HG03571 (cell line): ENCODE results near the gene EXT2.

Experiments
- ATAC-seq: cut with Tn5 transposase; IDR thresholded peaks from one replicate; pipeline ENCODE4 v1.9.1; 2021; ENCODE audit not compliant: unreplicated experiment

The EXT2 gene

DNA sequence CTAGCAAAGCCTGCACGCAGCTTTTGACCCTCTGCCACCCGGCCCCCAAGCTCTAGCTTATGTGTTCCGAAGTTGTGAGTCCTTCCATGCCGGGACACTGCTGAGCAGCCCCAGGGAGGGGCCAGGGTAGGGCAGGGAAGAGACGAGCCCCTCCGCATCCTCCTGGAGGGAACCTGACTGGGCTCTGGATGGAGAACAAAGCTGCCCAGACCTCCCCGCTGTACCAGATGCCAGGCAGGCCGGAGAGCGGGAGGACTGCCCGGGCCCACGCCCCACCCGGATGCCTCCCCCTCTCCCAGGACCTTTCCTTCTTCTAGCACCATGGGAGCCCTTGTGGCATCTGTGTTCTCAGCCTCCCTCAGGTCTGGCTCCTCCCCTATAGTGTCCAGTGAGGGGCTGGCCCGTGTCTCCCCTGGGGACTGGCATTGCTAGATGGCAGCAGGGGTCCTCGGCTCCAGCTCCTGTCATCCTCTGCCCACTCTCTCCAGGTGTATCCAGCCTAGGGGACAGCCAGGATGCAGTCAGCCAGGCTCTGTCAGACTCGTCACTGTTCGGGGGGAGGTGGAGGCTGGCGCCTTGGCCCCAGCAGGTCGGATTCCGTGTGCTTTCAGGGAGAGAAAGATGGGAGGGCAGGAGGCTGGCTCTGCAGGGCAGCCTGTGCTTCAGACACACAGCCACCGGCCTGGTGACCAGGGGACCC lies 168.4 kb downstream of the EXT2 start:
- no peak for ATAC-seq

DNA sequence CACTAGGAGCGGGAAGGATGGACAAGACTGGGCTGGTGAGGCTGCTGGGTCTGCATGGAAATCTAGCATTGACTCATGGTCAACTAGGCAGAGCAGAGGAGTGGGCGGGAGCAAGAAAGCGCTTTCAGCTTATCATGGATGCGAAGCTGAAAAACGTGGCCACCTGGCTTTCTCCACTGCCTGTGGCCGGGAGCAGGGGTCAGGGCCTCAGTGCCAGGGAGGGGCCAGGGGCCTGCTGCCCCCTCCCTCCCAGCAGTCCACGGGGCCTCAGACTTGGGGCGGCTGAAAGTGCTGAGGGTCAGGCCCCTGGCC lies 168.9 kb downstream of the EXT2 start:
- no peak for ATAC-seq

DNA sequence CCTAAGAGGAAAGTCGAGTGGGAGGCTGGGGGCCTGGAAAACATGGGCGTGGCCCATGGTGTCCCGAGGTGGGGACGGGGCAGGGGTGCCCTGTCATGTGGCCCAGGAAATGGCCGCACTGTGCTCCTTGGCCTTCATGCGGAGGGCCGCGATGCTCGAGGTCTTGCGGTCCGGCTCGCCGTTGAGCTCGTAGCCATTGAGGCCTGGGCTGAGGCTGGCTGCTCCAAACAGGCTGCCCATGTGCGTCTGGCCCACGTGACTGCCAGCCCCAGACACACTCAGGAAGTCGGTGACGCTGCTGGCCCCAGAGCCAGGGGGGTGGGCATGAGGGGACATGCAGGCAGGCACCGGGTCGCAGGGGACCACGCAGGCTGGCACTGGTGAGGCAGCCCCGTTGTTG lies 169.3 kb downstream of the EXT2 start:
- ATAC-seq, result no peak

DNA sequence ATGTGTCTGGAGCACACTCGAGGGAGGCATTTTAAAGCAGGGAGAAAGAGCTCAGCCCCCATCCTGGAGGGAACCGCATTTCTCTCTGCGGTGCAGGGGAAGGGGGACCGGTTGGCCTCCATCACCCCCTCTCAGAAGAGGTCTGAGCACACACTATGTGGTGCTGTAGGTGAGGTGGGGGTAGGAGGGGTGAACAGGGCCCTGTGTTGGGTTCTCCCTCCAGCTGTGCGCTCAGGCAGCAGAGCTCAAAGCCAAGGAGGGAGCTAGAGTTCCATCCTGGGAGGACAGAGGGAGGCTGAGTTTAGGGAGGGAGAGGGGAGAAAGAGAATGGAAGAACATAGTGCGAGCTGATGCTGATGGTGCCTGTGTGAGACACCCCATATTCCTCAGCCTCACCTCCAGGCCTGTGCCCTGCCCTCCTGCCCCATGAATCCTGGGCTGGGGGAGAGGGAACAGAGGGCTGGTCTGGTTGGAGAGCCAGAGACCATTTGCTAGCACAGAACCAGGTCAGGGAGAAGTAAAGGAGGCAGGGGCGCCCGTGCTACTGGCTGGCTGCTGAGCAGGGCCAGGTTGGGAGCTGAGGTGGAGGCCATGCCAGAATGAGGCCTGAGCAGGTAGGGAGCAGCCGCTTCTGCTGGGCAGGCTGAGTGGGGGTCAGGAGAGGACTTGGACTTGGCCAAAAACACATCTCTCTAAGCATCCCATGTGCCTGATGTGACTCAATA lies 170.7 kb downstream of the EXT2 start:
- no peak for ATAC-seq

GRCh38 chr11:44267006-44267749 lies 171.7 kb downstream of the EXT2 start:
- no peak for ATAC-seq

DNA sequence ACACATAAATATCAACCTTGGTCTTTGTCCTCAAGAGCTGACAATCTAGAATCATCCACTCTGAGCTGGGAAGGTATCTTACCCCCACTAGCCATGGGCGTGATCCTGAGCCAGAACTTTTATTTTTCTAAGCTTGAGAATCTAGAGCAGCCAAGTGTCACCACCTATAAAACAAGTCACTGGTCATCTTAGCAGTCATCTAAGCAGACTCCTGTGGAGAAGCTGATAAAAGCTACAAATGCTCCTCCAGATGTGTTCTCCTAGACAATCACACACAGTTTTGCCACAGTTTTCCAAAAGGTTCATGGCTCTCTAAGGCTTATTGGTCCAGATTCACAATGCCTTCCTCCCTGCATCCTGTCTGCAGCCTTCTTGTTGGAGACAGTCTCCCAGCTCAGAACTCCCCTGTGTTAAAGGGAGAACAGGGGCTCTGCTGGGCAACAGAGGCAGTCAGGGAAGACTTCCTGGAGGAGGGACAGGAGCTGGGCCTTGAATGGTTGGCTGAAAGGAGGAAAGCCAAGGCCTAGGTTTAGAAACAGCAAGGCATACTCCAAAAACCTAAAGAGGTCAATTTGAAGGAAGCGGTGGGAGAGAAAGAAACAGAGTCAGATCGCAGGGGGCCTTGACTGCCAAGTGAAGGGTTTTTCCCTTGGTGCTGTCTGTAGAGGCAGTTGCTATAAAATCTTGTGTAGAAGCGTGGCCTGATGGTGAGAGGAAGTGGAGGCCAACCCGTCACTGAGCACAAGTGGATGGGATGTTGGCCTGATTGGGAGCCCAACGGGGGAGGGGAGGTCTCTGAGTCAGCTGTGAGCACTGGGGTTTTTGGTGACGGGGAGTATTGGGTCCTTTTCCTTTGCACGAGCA lies 172.5 kb downstream of the EXT2 start:
- no peak for ATAC-seq

- no peak for ATAC-seq
Measured at GRCh38 chr11:44268614-44269080, 173.2 kb downstream of the EXT2 start.

DNA sequence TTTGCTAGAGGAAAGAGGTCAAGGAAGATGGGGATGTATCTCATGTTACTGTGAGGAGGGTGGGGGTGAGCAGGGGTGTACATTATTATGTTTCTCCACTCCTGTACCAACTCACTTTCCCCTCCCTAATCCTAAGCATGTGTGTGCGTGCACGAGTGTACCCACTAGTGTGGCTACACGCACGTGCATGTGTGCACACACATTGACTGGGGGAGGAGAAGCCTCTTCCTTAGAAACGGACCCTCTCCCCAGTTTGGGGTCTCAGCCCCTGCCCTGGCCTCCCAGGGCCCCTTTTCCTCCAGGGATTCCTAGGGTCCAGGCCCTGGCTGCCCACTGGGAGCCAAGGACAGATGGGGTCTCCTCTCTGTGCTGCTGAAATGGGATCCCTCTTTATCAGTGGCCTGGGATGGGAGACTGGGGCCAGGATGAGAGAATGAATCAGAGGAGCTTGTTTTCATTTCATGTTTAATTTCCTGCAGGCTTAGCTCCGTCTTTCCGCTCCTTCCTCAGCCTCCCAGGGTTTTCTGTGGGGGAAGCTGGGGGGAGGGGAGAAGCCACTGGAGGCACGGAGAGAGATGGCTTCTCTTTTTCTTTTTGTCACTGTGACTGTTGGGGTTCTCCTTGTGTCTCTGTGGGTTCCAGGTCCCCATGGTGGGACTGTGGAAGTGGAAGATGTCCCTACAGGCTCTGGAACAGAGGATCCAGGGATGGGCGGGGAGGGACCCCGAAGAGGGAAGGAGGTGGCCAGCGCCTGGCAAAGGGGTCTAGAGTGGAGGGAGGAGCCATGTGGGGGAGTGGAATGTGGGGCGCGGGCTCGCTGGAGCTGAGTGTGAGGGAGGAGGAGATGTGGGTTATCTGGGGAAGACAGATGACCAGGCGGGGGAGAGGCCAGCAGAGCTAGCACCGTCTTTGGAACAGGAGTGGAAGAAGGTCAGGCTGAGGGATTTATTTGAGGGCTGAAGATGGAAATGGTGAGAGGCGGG lies 174.2 kb downstream of the EXT2 start:
- ATAC-seq, result no peak

DNA sequence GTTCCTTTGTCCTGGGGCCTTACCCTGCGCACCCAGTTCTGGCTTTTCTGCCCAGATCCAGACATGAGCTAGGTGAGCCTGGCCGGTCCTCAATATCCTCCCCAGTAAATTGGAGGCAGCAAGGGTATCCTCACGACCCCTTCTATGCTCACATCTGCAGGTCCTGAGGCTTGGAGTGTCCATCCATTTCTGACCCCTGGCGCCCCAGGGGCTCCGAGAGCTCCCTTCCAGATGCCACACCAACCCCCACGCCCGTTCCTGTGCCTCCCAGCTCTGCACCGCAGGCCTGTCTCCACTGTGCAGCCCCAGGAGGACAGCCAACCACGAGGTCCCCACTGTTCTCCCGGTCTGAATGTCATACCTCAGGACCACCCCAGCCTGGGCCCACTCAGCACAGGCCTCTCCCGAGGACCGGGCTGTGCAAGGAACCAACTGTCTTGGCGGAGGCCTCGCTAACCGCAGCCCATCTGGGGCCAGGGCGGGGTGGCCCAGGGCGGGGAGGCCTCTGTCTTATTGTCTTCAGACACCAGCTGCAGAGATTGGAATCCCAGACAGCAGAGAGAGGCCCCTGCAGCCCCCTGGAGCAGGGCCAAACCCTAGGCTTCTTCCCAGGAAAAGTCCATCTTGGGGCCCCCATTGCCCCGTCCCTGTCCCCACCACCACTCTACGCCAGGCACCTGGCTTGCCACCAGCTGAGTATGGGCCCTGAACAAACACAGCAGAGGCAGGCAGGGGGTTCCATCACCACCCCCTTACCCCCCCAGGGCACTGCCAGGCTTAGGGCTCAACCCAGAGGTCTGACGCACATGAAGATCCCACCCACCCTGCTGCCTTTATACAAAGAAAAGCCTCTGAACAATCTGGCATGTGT lies 175.2 kb downstream of the EXT2 start:
- ATAC-seq, result no peak

GRCh38 chr11:44271286-44271685 lies 175.8 kb downstream of the EXT2 start:
- ATAC-seq, result no peak

DNA sequence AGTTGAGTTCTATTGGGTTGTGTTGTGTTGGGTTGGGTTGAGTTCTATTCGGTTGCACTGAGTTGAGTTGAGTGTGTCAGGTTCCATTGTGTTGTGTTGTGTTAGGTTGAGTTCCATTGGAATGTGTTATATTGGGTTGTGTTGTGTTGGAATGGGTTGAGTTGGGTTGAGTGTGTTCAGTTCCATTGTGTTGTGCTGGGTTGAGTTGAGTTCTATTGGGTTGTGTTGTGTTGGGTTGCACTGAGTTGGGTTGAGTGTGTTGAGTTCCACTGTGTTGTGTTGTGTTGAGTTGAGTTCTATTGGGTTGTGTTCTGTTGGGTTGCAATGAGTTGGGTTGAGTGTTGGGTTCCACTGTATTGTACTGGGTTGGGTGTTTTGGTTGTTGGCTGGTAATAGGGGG lies 178.9 kb downstream of the EXT2 start:
- ATAC-seq, result no peak

GRCh38 chr11:44275241-44275640 lies 179.8 kb downstream of the EXT2 start:
- no peak for ATAC-seq

DNA sequence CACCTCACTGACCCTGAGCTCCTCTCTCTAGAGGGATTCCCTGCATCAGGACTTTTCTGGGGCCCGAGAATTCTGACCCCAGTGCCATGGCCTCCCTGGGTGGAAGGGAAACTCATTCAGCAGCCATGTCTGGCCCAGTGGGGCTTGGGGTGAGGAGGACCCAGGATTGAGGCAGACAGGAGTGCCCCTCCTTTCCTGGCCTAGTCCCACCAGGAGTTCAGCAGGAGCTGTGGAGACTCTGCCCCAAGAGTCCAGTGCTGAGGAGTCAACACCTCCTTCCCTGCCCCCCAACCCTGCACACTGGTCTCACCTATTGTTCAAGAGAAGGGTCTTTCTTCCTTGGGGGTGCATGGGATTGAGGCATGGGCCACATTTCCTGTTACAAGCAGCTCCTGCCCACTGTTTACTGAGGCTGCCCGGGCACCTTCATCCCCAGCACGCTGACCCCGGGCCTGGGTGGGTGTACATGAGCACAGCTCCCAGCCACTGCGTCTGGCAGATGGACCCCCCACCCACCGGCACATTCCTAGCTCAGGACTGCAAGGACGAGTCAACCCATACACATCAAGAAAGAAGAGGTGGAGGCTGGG lies 180.6 kb downstream of the EXT2 start:
- ATAC-seq, result no peak

GRCh38 chr11:44277196-44278090 lies 182.0 kb downstream of the EXT2 start:
- no peak for ATAC-seq

DNA sequence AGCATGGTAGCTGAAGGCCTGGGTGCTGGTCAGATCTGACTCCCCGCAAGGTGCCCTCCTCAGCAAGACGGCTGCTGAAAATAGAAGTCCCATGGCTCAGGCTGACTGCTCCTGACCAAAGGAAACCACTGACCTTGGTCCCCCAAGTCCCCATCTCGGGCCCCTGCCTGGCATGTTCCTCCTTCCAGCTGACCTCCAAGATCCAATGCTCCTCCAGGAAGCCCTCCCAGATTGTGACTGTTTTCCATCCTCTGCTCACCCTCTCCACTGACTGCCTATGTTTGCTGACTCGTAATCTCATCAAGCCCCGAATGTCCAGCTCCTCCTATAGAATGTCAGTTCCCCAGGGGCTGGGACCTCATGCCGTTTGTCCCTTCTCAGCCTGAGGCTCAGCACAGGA lies 184.0 kb downstream of the EXT2 start:
- ATAC-seq, result no peak

GRCh38 chr11:44280257-44280656 lies 184.8 kb downstream of the EXT2 start:
- no peak for ATAC-seq

DNA sequence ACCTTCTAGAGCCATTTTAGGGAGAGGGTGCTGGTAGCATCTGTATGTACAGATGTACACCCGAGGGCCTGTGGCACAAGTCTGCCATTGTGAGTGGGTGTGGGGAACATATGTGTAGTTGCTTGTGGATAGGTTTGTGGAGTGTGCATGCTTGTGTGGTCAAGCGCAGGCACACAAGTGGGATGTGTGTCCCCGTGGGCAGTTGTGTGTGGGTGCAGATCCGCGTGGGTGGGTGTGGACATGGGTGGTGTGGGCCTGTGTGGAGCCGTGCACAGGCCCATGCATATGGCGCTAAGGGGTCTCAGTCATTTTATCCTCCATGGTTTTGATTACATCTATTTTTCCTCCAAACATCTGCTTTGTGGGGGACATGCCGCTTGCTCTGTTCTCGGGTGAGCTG lies 185.7 kb downstream of the EXT2 start:
- ATAC-seq, result no peak

- no peak for ATAC-seq
Measured at GRCh38 chr11:44282620-44283019, 187.1 kb downstream of the EXT2 start.
